ENCODE measurements around the gene YWHAH. TPM values are rescaled to one million over a fixed set of nuclear protein-coding genes. Genes with fewer than 3 reads are reported as not detected.

YWHAH gene
- total and polyA plus RNA-seq, 4 experiments from 2014 or later = 48.0 to 126 (median 78.2) TPM

DNA sequence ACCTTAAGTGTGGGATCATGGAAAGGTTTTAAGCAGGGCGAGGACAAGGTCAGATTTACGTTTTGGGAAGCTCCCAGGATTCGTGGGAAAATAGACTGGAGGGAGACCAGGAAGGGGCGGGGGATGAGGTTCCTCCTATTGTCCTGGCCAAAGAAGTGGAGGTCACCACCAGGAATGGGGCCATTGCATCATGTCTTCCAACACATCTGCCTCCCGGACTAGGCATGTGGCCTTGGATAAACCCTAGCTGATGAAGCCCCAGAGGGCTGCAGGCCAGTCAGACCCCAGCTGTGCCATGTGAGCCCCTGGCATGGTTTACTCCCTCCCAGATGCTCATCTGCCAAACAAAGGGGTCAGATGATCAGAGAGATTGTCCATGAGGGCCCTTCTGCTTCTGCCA, 11.5 kb upstream of the YWHAH start:
- Histone ChIP-seq H3K36me3 (ENCODE audit: insufficient read depth, low read length) (no peaks in the 10 kb centered on the region), H3K4me1 (ENCODE audit: insufficient read depth, low read length) (no peaks in the 10 kb centered on the region), H3K27me3 (ENCODE audit: insufficient read depth, low read length) (no peaks in the 10 kb centered on the region), H3K9me3 (ENCODE audit: control insufficient read depth in 1 of 2, low read length in 2 of 2) (no peaks in the 10 kb centered on the region), H3K27ac (ENCODE audit: low read depth, low read length) (no peak overlapping the region), H3K4me3 (ENCODE audit: low read length in 2 of 2) (no peak overlapping the region)
- intact Hi-C loops (cut with micrococcal nuclease) = no loop called here
- Mint-ChIP-seq H3K27ac (no peak overlapping the region), H3K36me3 (no peaks in the 10 kb centered on the region), H3K4me3 (no peak overlapping the region), H3K9me3 (no peaks in the 10 kb centered on the region), H3K27me3 (peaks cover 0 to 15% of the 10 kb centered on the region in 2 donors), H3K4me1 (no peaks in the 10 kb centered on the region)
- CTCF ChIA-PET (ENCODE audit: partially characterized antibody) = no interaction called here
- no peak for DNase-seq
- POLR2A ChIA-PET (ENCODE audit: partially characterized antibody) = no interaction called here

DNA sequence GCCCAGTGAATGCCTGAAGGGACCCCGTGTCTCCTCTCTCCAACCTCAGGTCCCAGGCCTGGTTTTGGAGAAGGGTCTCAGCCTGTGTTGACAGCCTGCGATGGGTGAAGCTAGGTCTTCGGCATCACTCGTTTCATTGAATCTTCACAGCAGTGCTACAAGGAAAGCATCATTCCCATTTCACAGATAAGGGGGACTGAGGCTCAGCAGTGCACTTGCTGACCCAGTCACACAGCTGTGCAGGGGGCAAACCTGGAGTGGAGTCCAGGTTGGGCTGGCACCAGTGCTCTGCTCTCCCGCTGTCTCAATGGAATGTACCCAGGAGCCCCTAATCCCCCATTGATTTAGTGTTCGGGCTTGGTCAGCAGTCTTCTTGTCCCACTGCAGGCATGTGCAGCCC, 10.9 kb upstream of the YWHAH start:
- no peak overlapping the region for H3K27ac Mint-ChIP-seq
- CTCF ChIA-PET (ENCODE audit: partially characterized antibody) = no interaction called here
- intact Hi-C loops (cut with micrococcal nuclease) = no loop called here
- Histone ChIP-seq H3K4me3 (ENCODE audit: low read length in 2 of 2) (no peak overlapping the region), H3K4me1 (ENCODE audit: insufficient read depth, low read length) (no peaks in the 10 kb centered on the region), H3K27ac (ENCODE audit: low read depth, low read length) (no peak overlapping the region), H3K9me3 (ENCODE audit: control insufficient read depth in 1 of 2, low read length in 2 of 2) (no peaks in the 10 kb centered on the region), H3K36me3 (ENCODE audit: insufficient read depth, low read length) (no peaks in the 10 kb centered on the region), H3K27me3 (ENCODE audit: insufficient read depth, low read length) (no peaks in the 10 kb centered on the region)
- H3K9me3 Mint-ChIP-seq = no peaks in the 10 kb centered on the region
- H3K27me3 Mint-ChIP-seq = peaks cover 0 to 13% of the 10 kb centered on the region in 2 donors
- no peaks in the 10 kb centered on the region for H3K36me3 Mint-ChIP-seq
- POLR2A ChIA-PET (ENCODE audit: partially characterized antibody) = no interaction called here
- no peak for DNase-seq
- no peak overlapping the region for H3K4me3 Mint-ChIP-seq
- no peaks in the 10 kb centered on the region for H3K4me1 Mint-ChIP-seq

DNA sequence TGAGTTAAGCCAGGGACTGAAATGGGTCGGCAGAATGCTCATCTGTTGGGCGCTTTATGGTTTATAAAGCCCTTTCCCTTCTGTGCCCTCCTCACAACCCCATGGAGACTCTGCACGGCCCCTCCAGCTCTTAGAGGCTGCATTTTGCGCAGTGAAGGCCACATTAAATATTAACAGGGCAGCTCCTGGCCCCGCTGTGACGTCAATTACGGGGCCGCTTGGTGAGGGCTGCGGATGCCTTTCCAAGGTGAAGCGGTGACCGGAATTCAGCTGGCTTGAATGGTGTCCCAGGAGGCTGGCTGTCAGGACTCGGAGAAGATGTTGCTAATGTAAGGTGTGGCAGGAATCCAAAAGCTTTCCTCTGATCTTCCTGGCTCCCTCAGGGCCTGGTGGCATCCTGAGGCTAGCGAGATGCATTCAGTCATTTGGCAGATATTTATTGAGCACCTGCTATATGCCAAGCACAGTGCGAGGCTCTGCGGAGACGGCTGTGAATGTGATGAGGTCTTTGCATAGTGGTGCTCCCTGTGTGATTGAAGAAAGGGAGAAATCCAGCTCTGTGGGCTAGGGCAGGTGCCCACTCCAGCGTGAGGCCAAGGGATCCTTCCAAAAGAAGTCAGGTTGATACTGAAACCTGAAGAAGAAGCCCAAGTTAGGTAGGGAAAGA, 10.4 kb upstream of the YWHAH start:
- CTCF ChIA-PET (ENCODE audit: partially characterized antibody) = no interaction called here
- Mint-ChIP-seq H3K9me3 (no peaks in the 10 kb centered on the region), H3K27ac (no peak overlapping the region)

DNA sequence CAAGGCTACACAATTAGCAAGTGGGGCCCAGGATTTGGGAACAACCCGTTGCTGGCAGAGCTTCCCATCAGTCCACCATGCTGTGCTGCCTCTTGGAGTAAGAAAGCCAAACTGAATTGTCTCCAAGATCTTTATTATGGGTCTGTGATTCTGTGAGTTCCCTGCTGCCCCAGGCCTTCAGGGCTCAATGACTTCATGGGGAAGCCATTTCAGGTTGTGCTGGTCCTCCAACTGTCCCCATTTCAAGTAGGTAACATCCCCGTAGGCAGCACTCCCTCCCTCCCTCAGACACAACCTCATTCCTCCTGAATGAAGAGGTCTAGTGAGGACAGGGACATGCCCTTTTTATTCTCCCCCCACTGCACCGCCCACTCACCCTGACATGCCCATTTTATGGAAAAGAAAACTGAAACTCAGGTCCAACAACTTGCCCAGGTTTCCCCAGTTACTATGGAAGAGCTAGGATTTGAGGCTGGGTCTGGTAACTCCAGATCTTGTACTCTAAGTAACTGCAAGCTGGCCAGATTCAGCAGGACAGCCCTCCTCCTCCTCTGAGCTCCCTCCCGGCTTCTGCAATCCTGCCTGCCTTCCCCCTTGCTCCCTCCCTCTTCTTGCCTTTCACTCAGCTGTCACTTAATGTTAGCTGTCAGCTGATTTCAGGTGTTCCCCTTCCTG, 8.2 kb upstream of the YWHAH start:
- Mint-ChIP-seq H3K27ac (peak overlapping the region in 4 of 7 donors; percentile 4 to 75 (median 34)), H3K27me3 (peaks cover 0 to 4% of the 10 kb centered on the region in 2 donors), H3K4me1 (no peaks in the 10 kb centered on the region), H3K36me3 (no peaks in the 10 kb centered on the region), H3K9me3 (no peaks in the 10 kb centered on the region), H3K4me3 (no peak overlapping the region)
- DNase-seq = no peak
- CTCF ChIA-PET (ENCODE audit: partially characterized antibody) = interaction anchor here (1.1 to 1.8 kb wide), 2 partner anchors 10 to 271 kb away, joined by 3 to 5 read pairs; no protein-coding TSS in a partner anchor
- H3K27me3 ChIP-seq (ENCODE audit: insufficient read depth, low read length) = no peaks in the 10 kb centered on the region
- H3K27ac ChIP-seq (ENCODE audit: low read depth, low read length) = no peak overlapping the region
- no peaks in the 10 kb centered on the region for H3K36me3 ChIP-seq (ENCODE audit: insufficient read depth, low read length)
- POLR2A ChIA-PET (ENCODE audit: partially characterized antibody) = no interaction called here
- no peaks in the 10 kb centered on the region for H3K9me3 ChIP-seq (ENCODE audit: control insufficient read depth in 1 of 2, low read length in 2 of 2)
- intact Hi-C loops (cut with micrococcal nuclease) = no loop called here
- no peak overlapping the region for H3K4me3 ChIP-seq (ENCODE audit: low read length in 2 of 2)
- no peaks in the 10 kb centered on the region for H3K4me1 ChIP-seq (ENCODE audit: insufficient read depth, low read length)

More for the DNA sequence above, 10.4 kb upstream of the YWHAH start:
- Mint-ChIP-seq H3K4me1 (no peaks in the 10 kb centered on the region), H3K36me3 (no peaks in the 10 kb centered on the region), H3K27me3 (peaks cover 0 to 11% of the 10 kb centered on the region in 2 donors), H3K4me3 (peak overlapping the region in 1 of 8 donors; percentile 3)
- Histone ChIP-seq H3K9me3 (ENCODE audit: control insufficient read depth in 1 of 2, low read length in 2 of 2) (no peaks in the 10 kb centered on the region), H3K36me3 (ENCODE audit: insufficient read depth, low read length) (no peaks in the 10 kb centered on the region), H3K27me3 (ENCODE audit: insufficient read depth, low read length) (no peaks in the 10 kb centered on the region), H3K4me1 (ENCODE audit: insufficient read depth, low read length) (no peaks in the 10 kb centered on the region), H3K4me3 (ENCODE audit: low read length in 2 of 2) (no peak overlapping the region), H3K27ac (ENCODE audit: low read depth, low read length) (no peak overlapping the region)
- intact Hi-C loops (cut with micrococcal nuclease) = no loop called here
- POLR2A ChIA-PET (ENCODE audit: partially characterized antibody) = no interaction called here
- no peak for DNase-seq

DNA sequence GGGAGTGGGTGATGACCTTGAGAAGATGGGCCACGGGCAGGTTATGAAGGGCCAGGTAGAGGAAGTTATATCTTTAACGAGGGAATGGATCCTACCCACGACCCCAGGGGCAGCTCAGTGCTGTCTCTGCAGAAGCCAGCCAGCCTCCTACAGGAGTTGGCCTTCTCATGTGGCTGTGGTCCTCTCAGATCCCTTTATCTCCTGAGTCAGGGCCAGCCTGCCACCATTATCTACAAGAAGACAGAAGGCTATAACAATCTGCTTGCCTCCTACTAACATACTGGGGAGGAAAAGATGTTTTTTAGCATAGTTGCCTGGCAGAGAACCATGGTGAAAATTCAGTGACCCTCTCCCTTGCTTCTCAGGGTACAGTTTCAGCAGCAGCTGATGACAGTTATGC, 7.0 kb upstream of the YWHAH start:
- DNase-seq = no peak
- Mint-ChIP-seq H3K36me3 (no peaks in the 10 kb centered on the region), H3K27ac (no peak overlapping the region), H3K27me3 (no peaks in the 10 kb centered on the region), H3K9me3 (no peaks in the 10 kb centered on the region), H3K4me1 (peaks cover 0 to 6% (median 2%) of the 10 kb centered on the region in 4 donors), H3K4me3 (no peak overlapping the region)
- ChIA-PET POLR2A (ENCODE audit: partially characterized antibody) (no interaction called here), CTCF (ENCODE audit: partially characterized antibody) (interaction anchor here (1.8 kb wide), 1 partner anchor 9 kb away, joined by 5 read pairs; no protein-coding TSS in a partner anchor)
- Histone ChIP-seq H3K27ac (ENCODE audit: low read depth, low read length) (no peak overlapping the region), H3K27me3 (ENCODE audit: insufficient read depth, low read length) (no peaks in the 10 kb centered on the region), H3K9me3 (ENCODE audit: control insufficient read depth in 1 of 2, low read length in 2 of 2) (no peaks in the 10 kb centered on the region), H3K4me3 (ENCODE audit: low read length in 2 of 2) (no peak overlapping the region), H3K36me3 (ENCODE audit: insufficient read depth, low read length) (no peaks in the 10 kb centered on the region), H3K4me1 (ENCODE audit: insufficient read depth, low read length) (no peaks in the 10 kb centered on the region)
- intact Hi-C loops (cut with micrococcal nuclease) = no loop called here

DNA sequence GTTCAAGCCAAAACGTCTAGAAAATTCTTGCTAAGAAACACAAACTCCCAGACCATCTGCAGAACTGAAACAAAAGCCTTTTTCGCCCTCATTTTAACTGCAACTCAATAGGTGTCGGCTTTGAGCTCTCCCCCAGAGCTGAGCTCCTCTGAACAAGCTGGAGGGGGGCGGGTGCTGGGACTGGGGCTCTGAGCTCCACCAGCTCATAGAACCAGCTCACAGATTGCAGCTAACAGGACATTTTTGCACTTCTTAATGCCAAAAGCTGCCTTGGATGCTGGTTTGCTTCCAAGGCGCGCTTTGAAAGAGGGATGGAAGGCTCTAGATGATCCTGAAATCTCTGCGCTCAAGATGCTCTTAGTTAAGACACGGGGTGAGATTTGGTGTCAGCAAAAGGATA, 6.0 kb upstream of the YWHAH start:
- no peaks in the 10 kb centered on the region for H3K27me3 ChIP-seq (ENCODE audit: insufficient read depth, low read length)
- no peaks in the 10 kb centered on the region for H3K9me3 ChIP-seq (ENCODE audit: control insufficient read depth in 1 of 2, low read length in 2 of 2)
- Mint-ChIP-seq H3K4me3 (no peak overlapping the region), H3K9me3 (no peaks in the 10 kb centered on the region), H3K27me3 (no peaks in the 10 kb centered on the region), H3K4me1 (peaks cover 2 to 8% (median 4%) of the 10 kb centered on the region in 4 donors), H3K27ac (no peak overlapping the region), H3K36me3 (no peaks in the 10 kb centered on the region)
- H3K27ac ChIP-seq (ENCODE audit: low read depth, low read length) = no peak overlapping the region
- no peak overlapping the region for H3K4me3 ChIP-seq (ENCODE audit: low read length in 2 of 2)
- peaks cover 1% of the 10 kb centered on the region for H3K4me1 ChIP-seq (ENCODE audit: insufficient read depth, low read length)
- ChIA-PET POLR2A (ENCODE audit: partially characterized antibody) (no interaction called here), CTCF (ENCODE audit: partially characterized antibody) (interaction anchor here (1.1 kb wide), 1 partner anchor 32 kb away, joined by 3 read pairs; no protein-coding TSS in a partner anchor)
- DNase-seq = no peak
- intact Hi-C loops (cut with micrococcal nuclease) = no loop called here
- no peaks in the 10 kb centered on the region for H3K36me3 ChIP-seq (ENCODE audit: insufficient read depth, low read length)

DNA sequence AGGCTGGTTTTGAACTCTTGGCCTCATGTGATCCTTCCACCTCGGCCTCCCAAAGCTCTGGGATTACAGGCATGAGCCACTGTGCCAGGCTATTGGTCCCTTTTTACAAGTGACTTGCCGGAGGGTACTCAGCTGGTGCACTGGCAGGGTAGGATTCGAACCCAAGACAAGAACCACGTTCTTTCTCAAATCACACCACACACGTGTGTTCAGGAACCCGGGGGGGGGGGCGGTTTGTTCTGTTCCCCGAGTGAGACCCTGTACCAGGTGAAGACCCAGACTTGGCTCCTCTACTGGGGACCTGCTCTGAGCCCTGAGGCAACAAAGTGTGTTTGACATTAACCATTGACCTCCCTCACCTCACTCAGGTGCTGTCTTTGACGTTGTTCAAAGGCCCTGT, 3.8 kb upstream of the YWHAH start:
- H3K27me3 Mint-ChIP-seq = no peaks in the 10 kb centered on the region
- ChIA-PET POLR2A (ENCODE audit: partially characterized antibody) (no interaction called here), CTCF (ENCODE audit: partially characterized antibody) (no interaction called here)

More for the DNA sequence above, 3.8 kb upstream of the YWHAH start:
- H3K36me3 ChIP-seq (ENCODE audit: insufficient read depth, low read length) = no peaks in the 10 kb centered on the region
- Mint-ChIP-seq H3K36me3 (peaks cover 0 to 2% of the 10 kb centered on the region in 2 donors), H3K27ac (peak overlapping the region in 1 of 7 donors; percentile 41), H3K4me1 (peaks cover 3 to 14% (median 8%) of the 10 kb centered on the region in 4 donors), H3K4me3 (no peak overlapping the region), H3K9me3 (no peaks in the 10 kb centered on the region)
- intact Hi-C loops (cut with micrococcal nuclease) = loop anchor here (10.0 kb wide), 1 partner anchor 446 kb away; the partner anchor contains the start of gene SFI1
- no peaks in the 10 kb centered on the region for H3K9me3 ChIP-seq (ENCODE audit: control insufficient read depth in 1 of 2, low read length in 2 of 2)
- peaks cover 12% of the 10 kb centered on the region for H3K4me1 ChIP-seq (ENCODE audit: insufficient read depth, low read length)
- no peak overlapping the region for H3K27ac ChIP-seq (ENCODE audit: low read depth, low read length)
- DNase-seq = no peak
- H3K27me3 ChIP-seq (ENCODE audit: insufficient read depth, low read length) = no peaks in the 10 kb centered on the region
- H3K4me3 ChIP-seq (ENCODE audit: low read length in 2 of 2) = no peak overlapping the region

All from CD4-positive, alpha-beta memory T cell (primary cell).